Measurements from ENCODE around the gene PCYT2. TPM values are rescaled to one million over a fixed set of nuclear protein-coding genes. Genes with fewer than 3 reads are reported as not detected.

Gene PCYT2
- total and polyA plus RNA-seq, 9 of the 15 experiments (the other 6 are each of a cell fraction or from before 2014, with no cell fraction given) = 0.92 to 134 (median 82.5) TPM

DNA sequence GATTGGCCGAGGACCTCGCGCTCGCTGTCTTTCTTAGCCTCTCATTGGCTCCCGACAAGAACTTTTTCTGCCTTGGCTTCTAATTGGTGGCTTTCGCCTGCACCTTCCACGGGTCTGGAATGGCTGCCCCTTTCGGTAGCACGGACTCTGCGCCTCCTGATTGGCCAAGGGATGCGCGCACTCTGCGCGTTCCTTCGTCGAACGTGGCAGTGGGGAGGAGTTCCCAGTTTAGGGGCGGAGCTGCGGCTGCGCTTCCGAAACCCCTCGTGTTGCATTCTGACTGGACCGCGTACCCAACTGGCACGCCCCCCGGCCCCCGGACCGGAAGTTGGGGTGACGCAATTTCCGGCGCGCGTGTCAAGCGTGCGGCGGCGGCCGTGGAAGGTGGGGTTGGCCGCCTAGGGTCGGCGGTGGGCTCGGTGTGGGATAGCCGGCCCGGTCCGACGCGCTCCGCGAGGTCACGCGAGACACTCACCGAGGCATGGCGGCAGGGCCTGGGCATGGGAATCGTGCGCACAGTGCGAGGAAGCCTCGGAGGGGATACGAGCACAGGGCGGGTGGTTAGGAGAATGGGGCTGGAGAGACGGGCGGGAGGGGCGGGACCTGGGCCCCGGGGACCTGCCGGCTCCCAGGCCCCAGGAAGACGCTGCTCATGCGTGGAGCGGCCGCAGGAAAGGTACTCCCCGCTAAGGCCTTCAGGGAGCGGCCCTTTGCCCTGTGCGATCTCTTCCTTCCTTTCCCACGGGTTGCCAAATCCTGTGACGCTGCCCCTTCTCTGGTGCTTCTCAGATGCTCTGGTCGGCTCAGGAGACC is 50.2 kb downstream of the PCYT2 start (continued):
- TF ChIP-seq, protein P1, sequence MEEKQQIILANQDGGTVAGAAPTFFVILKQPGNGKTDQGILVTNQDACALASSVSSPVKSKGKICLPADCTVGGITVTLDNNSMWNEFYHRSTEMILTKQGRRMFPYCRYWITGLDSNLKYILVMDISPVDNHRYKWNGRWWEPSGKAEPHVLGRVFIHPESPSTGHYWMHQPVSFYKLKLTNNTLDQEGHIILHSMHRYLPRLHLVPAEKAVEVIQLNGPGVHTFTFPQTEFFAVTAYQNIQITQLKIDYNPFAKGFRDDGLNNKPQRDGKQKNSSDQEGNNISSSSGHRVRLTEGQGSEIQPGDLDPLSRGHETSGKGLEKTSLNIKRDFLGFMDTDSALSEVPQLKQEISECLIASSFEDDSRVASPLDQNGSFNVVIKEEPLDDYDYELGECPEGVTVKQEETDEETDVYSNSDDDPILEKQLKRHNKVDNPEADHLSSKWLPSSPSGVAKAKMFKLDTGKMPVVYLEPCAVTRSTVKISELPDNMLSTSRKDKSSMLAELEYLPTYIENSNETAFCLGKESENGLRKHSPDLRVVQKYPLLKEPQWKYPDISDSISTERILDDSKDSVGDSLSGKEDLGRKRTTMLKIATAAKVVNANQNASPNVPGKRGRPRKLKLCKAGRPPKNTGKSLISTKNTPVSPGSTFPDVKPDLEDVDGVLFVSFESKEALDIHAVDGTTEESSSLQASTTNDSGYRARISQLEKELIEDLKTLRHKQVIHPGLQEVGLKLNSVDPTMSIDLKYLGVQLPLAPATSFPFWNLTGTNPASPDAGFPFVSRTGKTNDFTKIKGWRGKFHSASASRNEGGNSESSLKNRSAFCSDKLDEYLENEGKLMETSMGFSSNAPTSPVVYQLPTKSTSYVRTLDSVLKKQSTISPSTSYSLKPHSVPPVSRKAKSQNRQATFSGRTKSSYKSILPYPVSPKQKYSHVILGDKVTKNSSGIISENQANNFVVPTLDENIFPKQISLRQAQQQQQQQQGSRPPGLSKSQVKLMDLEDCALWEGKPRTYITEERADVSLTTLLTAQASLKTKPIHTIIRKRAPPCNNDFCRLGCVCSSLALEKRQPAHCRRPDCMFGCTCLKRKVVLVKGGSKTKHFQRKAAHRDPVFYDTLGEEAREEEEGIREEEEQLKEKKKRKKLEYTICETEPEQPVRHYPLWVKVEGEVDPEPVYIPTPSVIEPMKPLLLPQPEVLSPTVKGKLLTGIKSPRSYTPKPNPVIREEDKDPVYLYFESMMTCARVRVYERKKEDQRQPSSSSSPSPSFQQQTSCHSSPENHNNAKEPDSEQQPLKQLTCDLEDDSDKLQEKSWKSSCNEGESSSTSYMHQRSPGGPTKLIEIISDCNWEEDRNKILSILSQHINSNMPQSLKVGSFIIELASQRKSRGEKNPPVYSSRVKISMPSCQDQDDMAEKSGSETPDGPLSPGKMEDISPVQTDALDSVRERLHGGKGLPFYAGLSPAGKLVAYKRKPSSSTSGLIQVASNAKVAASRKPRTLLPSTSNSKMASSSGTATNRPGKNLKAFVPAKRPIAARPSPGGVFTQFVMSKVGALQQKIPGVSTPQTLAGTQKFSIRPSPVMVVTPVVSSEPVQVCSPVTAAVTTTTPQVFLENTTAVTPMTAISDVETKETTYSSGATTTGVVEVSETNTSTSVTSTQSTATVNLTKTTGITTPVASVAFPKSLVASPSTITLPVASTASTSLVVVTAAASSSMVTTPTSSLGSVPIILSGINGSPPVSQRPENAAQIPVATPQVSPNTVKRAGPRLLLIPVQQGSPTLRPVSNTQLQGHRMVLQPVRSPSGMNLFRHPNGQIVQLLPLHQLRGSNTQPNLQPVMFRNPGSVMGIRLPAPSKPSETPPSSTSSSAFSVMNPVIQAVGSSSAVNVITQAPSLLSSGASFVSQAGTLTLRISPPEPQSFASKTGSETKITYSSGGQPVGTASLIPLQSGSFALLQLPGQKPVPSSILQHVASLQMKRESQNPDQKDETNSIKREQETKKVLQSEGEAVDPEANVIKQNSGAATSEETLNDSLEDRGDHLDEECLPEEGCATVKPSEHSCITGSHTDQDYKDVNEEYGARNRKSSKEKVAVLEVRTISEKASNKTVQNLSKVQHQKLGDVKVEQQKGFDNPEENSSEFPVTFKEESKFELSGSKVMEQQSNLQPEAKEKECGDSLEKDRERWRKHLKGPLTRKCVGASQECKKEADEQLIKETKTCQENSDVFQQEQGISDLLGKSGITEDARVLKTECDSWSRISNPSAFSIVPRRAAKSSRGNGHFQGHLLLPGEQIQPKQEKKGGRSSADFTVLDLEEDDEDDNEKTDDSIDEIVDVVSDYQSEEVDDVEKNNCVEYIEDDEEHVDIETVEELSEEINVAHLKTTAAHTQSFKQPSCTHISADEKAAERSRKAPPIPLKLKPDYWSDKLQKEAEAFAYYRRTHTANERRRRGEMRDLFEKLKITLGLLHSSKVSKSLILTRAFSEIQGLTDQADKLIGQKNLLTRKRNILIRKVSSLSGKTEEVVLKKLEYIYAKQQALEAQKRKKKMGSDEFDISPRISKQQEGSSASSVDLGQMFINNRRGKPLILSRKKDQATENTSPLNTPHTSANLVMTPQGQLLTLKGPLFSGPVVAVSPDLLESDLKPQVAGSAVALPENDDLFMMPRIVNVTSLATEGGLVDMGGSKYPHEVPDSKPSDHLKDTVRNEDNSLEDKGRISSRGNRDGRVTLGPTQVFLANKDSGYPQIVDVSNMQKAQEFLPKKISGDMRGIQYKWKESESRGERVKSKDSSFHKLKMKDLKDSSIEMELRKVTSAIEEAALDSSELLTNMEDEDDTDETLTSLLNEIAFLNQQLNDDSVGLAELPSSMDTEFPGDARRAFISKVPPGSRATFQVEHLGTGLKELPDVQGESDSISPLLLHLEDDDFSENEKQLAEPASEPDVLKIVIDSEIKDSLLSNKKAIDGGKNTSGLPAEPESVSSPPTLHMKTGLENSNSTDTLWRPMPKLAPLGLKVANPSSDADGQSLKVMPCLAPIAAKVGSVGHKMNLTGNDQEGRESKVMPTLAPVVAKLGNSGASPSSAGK (IDR thresholded peaks at IDR 0.05) = peak; percentile 75; the same call in 1 of the 2 replicates
- TF ChIP-seq, protein P2, sequence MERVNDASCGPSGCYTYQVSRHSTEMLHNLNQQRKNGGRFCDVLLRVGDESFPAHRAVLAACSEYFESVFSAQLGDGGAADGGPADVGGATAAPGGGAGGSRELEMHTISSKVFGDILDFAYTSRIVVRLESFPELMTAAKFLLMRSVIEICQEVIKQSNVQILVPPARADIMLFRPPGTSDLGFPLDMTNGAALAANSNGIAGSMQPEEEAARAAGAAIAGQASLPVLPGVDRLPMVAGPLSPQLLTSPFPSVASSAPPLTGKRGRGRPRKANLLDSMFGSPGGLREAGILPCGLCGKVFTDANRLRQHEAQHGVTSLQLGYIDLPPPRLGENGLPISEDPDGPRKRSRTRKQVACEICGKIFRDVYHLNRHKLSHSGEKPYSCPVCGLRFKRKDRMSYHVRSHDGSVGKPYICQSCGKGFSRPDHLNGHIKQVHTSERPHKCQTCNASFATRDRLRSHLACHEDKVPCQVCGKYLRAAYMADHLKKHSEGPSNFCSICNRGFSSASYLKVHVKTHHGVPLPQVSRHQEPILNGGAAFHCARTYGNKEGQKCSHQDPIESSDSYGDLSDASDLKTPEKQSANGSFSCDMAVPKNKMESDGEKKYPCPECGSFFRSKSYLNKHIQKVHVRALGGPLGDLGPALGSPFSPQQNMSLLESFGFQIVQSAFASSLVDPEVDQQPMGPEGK (CRISPR knock-in tag; IDR thresholded peaks at IDR 0.05; ENCODE audit: borderline replicate concordance) = no peak
- TF ChIP-seq, protein P3, sequence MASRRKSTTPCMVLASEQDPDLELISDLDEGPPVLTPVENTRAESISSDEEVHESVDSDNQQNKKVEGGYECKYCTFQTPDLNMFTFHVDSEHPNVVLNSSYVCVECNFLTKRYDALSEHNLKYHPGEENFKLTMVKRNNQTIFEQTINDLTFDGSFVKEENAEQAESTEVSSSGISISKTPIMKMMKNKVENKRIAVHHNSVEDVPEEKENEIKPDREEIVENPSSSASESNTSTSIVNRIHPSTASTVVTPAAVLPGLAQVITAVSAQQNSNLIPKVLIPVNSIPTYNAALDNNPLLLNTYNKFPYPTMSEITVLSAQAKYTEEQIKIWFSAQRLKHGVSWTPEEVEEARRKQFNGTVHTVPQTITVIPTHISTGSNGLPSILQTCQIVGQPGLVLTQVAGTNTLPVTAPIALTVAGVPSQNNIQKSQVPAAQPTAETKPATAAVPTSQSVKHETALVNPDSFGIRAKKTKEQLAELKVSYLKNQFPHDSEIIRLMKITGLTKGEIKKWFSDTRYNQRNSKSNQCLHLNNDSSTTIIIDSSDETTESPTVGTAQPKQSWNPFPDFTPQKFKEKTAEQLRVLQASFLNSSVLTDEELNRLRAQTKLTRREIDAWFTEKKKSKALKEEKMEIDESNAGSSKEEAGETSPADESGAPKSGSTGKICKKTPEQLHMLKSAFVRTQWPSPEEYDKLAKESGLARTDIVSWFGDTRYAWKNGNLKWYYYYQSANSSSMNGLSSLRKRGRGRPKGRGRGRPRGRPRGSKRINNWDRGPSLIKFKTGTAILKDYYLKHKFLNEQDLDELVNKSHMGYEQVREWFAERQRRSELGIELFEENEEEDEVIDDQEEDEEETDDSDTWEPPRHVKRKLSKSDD (conservative IDR thresholded peaks at IDR 0.05; ENCODE audit: low read length) = no peak
- TF ChIP-seq, protein P4, sequence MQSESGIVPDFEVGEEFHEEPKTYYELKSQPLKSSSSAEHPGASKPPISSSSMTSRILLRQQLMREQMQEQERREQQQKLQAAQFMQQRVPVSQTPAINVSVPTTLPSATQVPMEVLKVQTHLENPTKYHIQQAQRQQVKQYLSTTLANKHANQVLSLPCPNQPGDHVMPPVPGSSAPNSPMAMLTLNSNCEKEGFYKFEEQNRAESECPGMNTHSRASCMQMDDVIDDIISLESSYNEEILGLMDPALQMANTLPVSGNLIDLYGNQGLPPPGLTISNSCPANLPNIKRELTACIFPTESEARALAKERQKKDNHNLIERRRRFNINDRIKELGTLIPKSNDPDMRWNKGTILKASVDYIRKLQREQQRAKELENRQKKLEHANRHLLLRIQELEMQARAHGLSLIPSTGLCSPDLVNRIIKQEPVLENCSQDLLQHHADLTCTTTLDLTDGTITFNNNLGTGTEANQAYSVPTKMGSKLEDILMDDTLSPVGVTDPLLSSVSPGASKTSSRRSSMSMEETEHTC (IDR thresholded peaks at IDR 0.05) = no peak
- no peak for TF ChIP-seq SMARCB1 (IDR thresholded peaks at IDR 0.05; ENCODE audit: insufficient read length, low read depth)
